HG02981 (cell line): ENCODE results near the gene OAS1.
A peak's percentile ranks its signal among the peaks of the same experiment; 100 is the strongest.
"Not testable (repeated sequence)": the region's sequence is repeated elsewhere in the genome, so short reads cannot be mapped to it uniquely, and the experiment has no call there.

Experiments used
- ATAC-seq: cut with Tn5 transposase; IDR thresholded peaks from one replicate; pipeline ENCODE4 v1.9.1; 2021; ENCODE audit warnings: mild to moderate bottlenecking, moderate library complexity; ENCODE audit not compliant: unreplicated experiment

The OAS1 gene

DNA sequence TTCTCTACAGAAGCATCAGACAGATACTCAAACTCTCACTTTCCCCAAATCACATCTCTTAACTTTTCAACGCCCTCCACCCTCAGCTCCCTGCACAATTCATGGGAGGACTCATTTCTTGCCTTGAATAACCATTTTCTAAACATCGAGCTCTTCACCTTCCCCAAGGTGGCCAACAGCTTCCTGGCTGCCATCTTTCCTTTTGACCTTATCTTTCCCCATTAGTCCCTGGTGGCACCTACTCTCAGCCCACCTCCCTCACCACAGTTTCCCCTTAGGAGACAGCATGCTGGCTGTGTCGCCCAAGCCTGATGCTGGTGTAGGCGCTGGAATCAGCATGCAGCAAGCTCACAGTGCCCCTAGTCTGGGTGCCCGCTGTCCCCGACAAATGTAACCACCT is 8.4 kb upstream of the OAS1 start:
- no peak for ATAC-seq

DNA sequence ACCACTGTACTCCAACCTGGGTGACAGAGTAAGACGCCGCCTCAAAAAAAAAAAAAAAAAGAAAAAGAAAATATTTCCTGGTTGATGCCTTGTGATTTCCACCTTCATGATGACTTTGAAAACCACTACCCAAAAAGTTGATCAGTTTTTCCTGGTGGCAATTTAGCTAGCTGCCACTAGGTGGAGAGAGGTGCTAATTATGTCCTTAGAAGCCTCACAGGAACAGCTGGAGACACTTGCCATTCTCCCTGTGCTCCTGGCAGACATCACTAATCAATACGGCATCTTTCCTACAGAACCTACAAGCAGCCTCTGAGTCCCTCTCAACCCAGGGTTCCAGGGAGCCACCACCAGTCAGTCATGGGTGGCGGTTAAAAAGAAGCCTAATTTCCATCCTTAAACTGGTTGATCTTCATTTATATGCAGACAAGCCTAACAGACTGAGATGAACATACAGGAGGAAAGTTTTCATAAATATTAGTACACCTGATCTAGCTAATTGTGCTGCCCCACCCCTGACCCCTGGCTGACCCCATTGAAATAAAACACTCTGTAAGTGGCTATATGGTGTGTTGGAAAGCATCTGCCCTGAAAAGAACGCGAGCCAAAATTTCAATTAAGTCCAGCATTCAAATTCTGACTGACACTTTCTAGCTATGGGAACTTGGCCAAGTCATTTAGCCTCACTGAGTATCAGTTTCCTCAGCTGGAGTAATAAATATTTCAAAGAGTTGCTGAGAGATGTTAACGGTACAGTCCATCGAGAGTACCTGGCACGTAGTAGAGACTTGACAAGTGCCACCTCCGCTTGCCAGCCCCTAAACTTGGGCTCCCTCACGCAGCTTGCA is 6.2 kb upstream of the OAS1 start:
- no peak for ATAC-seq

- ATAC-seq: no peak
Measured at GRCh38 chr12:112901271-112901670, 5.5 kb upstream of the OAS1 start.

- no peak for ATAC-seq
Measured at GRCh38 chr12:112904571-112904970, 2.2 kb upstream of the OAS1 start.

- ATAC-seq: no peak
Measured at GRCh38 chr12:112905451-112906089, 1.2 kb upstream of the OAS1 start.

GRCh38 chr12:112907415-112908157 is 824 bp downstream of the OAS1 start:
- peak; percentile 50 for ATAC-seq

DNA sequence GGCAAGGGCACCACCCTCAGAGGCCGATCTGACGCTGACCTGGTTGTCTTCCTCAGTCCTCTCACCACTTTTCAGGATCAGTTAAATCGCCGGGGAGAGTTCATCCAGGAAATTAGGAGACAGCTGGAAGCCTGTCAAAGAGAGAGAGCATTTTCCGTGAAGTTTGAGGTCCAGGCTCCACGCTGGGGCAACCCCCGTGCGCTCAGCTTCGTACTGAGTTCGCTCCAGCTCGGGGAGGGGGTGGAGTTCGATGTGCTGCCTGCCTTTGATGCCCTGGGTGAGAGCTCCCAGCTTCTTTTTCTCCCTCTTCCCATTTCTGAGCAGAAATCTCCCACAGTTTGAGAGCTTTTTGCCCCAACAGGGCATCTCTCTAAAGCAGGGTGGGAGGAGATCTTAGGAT is 1.8 kb downstream of the OAS1 start:
- no peak for ATAC-seq

DNA sequence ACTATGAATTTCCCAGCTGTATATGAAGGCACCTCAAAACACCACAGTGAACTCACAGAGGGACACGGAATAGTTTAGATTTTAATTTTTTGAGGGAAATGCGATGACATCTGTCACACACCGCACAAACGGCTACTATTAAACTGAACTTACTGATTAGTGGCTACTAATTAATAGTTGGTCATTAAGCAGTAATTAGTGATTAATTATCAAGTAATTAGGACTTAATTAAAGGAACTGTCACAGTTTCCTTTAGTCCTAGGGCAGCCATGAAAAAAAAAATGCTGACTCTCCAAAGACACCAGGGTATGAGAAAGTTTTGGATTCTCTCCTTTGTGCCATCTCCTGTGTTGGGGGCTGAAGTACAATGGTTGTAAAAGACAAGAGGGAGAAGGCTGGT is 2.9 kb downstream of the OAS1 start:
- ATAC-seq: no peak

- no peak for ATAC-seq
Measured at GRCh38 chr12:112913038-112913688, 6.4 kb downstream of the OAS1 start.

- not testable (repeated sequence) for ATAC-seq
Measured at GRCh38 chr12:112913888-112914287, 7.1 kb downstream of the OAS1 start.

- ATAC-seq: no peak
Measured at GRCh38 chr12:112916270-112916669, 9.5 kb downstream of the OAS1 start.

GRCh38 chr12:112919121-112919520 is 12.4 kb downstream of the OAS1 start:
- ATAC-seq: no peak

- ATAC-seq: peak; percentile 84
Measured at GRCh38 chr12:112924986-112925385, 18.2 kb downstream of the OAS1 start.

DNA sequence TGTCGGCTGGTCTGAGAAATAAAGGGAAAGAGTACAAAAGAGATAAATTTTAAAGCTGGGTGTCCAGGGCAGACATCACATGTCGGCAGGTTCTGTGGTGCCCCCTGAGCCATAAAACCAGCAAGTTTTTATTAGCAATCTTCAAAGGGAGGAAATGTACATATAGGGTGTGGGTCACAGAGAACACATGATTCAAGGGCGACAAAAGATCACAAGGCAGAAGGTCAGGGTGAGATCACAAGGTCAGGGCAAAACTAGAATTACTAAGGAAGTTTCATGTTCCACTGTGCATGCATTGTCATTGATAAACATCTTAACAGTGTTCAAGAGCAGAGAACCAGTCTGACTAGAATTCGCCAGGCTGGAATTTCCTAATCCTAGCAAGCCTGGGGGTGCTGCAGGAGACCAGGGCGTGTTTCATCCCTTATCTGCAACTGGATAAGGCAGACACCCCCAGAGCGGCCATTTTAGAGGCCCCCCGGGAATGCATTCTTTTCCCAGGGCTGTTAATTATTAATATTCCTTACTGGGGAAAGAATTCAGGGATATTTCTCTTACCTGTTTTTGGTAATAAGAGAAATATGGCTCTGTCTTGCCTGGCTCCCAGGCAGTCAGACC is 19.8 kb downstream of the OAS1 start:
- not testable (repeated sequence) for ATAC-seq

- no peak for ATAC-seq
Measured at GRCh38 chr12:112927475-112927874, 20.7 kb downstream of the OAS1 start.

- ATAC-seq: no peak
Measured at GRCh38 chr12:112927925-112928324, 21.2 kb downstream of the OAS1 start.

DNA sequence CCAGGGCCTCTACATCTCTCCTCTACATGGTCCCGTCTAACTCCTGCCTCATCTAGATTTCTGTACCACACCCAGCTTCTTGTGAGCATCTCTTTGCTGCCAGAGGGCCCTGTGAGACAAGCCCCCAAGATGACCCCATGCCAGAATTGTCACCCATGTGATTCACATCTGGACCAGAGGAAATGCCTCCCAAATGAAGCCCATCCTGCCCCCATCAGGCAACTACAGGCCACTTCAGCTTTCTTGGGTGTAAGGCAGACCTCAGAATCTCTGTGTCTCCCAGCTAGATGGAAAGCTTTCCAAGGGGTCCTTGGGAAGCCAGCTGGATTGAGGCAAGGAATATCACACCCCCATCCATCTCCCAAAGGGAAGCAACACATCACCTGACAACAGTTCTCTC is 22.2 kb downstream of the OAS1 start:
- ATAC-seq: no peak

DNA sequence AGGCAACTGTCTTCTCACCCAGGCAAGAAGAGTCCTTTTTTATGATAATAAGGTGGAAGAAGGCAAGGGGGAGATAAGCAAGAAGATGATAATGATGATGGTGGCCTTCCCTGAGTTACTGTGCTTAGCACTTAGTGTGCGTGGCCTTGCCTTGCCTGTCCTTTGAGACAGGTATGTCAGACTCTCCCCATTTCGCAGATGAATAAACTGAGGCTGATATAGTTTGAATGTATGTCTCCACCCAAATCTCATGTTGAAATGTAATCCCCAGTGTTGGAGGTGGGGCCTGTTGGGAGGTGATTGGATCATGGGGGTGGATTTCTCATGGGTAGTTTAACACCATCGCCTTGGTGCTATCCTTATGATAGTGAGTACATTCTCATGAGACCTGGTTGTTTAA is 23.0 kb downstream of the OAS1 start:
- no peak for ATAC-seq

GRCh38 chr12:112930350-112930749 is 23.6 kb downstream of the OAS1 start:
- ATAC-seq: no peak

- no peak for ATAC-seq
Measured at GRCh38 chr12:112932485-112933128, 25.8 kb downstream of the OAS1 start.
